ENCODE results near the gene KBTBD4.

The KBTBD4 gene

DNA sequence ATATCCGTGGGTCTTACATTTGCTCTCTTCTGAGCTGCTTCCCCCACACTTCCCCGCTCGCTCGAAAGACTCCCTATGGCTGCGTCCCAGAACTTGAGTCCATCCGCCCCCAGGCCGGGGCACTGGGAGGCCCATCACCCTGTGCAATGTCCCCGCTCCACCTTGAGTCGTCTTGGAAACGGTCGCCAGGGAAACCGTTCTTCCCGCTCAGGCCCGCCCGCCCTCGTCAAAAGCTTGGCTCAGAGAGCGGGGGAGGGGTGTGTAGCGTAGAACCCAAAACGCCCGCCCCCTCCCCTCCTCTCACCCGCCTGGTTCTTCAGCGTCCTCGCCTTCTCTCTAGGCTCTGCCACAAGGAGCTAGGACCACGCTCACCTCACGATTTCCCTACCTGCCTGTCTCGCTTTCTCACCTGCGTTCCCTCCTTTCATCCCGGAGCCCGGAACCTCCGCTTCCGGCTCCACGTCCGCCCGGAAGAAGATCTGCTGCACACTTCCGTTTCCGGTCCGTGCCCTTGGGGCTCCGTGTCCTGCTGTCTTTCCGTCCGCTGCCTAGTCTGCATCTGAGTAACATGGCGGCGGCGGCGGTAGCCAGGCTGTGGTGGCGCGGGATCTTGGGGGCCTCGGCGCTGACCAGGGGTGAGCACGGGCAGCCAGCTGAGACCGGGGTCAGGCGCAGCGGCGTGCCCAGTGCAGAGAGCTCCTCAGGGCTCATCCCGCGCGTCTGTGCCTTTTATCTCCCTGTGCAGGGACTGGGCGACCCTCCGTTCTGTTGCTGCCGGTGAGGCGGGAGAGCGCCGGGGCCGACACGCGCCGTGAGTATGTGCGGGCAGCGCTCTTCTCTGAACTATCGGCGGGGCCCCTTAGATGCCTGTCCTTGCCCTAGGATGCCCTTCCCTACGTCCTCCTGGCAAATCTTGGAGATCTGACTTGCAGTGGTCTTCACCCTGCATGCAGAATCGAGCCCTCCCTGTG lies at the start of gene KBTBD4, which contains the start of gene NDUFS3:
Gene KBTBD4, minus strand, starts transcription at position 447 of the 971 bp plus-strand sequence. Its CDS starts 19 bp downstream, at position 428.
Gene NDUFS3, plus strand, starts transcription at position 551 of the 971 bp plus-strand sequence. Its CDS starts 18 bp downstream, at position 569.
- DNase-seq = peak; percentile 82

DNA sequence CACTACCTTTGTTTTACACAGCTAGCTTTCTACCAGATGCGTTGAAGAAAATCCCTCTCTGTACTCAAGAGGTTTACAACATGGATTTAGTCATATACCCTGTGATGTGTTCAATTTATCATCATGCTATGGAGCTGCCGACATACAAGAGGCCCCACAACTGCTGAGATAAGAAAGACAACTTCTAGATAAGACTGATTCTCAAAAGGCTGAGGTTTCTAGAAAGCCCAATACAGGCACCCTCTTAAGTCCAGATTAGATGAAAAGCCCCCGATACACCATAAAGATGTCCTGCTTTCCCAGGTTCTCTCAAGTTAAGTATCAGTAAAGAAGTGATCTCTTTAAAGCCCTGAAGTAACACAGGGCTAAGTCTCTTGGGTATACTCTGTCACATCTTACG lies 49.3 kb upstream of the KBTBD4 start:
- DNase-seq = no peak

- no peak for DNase-seq
Observed at GRCh38 chr11:47626234-47626633, 47.5 kb upstream of the KBTBD4 start.

DNA sequence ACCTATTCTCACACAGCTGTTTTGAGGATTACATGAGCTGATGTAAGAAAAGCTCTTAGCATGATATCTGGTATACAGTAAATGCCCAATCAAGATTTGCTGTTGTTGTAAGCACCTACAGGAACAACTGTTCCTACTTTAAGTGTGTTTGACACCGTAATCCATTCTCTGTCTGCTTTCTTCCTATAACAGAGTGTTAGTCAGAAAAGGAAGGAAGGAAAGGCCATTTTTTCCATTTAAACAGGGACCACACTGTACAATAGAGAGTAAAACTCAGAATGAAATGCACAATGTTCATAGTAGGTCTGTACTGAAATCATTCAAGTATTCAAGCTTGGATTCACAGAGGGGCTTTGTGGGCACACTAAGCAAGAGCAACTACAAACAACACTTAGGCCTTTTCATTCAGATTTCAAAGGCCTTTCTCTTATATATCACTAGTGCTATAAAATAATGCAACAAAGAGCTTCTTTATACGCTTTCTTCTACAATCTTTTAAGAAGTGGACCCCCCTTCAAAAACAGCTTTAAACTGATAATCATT lies 42.1 kb upstream of the KBTBD4 start:
- no peak for DNase-seq

- peak; percentile 10 for DNase-seq
Observed at GRCh38 chr11:47617417-47617809, 38.6 kb upstream of the KBTBD4 start.

DNA sequence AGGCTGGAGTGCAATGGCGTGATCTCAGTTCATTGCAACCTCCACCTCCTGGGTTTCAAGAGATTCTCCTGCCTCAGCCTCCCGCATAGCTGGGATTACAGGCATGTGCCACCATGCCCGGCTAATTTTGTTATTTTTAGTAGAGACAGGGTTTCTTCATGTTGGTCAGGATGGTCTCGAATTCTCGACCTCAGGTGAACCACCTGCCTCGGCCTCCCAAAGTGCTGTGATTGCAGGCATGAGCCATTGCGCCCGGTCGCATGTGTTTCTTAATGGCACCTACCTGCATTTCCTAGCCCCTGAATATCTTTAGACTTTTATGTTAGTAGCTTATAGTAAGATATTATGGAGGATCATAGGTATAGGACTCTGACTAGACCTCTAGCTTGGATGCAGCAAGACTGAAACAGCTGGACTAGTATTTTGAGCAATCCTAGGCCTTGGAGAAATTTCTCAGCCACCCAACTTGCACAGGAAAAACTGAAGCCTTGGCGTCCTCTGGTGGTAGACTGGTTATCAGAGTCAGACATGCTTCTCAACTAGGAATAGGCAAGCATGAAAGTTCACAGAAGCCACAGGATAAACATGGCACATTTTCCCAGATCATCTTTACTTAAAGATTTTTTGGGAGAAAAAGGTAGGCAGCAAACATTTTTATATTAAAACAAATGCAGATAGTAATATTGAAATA lies 38.1 kb upstream of the KBTBD4 start:
- DNase-seq = peak; percentile 81

DNA sequence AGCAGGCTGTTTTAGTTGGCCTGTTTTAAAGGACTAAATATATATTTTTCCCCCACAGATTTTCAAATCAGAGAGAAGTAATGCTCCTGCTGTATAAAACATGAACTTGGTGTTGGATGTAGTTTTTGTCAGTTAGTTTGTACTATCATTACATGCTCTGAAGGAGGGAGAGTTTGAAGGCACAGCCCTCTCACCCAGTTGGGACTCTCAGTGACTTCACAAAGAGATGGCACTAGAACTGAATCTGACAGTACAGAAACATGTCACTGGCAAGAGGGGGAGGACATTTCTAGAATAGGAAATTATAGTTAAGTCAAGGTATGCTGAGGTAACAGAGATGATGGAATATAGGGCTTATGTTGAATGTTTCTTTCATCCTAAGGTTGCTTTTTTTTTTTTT lies 36.5 kb upstream of the KBTBD4 start:
- no peak for DNase-seq

DNA sequence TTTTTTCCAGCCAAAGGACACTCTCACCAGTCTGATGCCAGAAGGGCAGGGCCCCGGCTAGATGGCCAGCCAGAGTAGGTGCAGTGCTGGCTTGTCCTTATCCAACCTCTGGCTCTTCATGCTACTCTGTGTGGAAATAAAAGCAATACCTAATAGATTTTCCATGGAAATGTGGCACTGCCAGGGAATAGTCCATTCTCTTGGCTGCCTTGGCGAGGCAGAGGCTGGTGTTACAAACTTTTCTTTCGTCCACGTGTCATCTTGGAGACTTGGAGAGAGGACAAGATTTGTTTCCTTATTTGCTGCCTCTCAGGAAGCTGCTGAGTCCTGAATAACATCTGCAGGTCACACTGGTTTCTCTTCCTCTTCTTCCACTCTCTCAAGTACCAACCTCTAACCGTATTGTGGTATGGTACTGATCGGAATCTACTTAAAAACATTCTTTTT lies 32.6 kb upstream of the KBTBD4 start:
- DNase-seq = peak; percentile 98

DNA sequence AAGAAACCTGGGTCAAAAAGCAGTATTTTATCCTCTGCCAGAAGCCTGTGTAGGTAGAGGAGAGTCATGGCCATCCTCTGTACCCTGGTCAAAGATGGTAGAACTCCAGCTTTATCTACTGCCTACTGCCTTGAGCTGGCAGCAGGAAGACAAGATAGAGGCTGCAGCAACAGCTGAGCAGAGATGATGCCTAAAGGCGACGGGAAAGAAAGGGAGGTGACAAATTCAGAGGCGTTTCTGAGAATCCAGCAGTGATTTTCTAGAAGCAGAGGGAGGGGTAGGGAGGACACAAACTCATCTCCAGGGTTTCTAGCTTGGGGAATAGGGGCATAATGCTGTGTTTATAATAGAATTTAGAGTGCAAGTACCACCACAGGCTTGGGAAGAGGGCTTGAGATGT lies 30.9 kb upstream of the KBTBD4 start:
- no peak for DNase-seq

- no peak for DNase-seq
Observed at GRCh38 chr11:47607380-47607779, 28.6 kb upstream of the KBTBD4 start.

DNA sequence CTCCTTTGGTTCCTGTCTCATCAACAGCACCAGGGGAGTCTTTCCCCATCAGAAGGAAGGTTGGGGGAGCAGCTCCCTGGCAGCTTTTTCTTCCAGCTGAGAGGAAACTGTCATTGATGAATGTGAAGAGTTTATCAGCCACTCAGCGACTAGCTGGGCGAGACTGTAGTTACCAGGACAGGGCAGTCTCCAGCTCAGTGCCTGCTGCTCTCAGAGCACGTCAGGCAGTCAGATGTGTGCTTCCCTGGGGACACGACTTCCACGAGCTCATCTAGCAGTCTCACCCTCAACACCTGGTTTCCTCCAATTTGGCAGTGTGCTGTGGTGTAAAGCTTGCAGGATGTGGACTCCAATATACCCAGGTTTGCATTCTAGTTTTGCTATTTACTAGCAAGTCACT lies 28.0 kb upstream of the KBTBD4 start:
- no peak for DNase-seq

GRCh38 chr11:47605921-47606320 lies 27.2 kb upstream of the KBTBD4 start:
- DNase-seq = no peak

DNA sequence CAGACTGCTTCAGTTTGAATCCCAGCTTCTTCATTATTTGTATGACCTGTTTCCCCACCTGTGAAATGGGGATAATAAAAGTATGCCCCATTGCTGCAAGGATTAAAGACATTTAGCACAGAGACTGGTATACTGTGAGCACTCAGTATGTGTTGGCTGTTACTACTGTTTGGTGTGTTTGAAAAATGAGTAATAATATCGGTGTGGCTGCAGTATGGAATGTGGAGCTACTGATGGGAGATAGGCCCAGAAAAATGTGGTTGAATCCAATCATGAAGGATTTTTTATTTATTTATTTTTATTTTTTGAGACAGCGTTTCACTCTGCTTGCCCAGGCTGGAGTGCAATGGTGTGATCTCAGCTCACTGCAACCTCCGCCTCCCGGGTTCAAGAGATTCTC lies 24.5 kb upstream of the KBTBD4 start:
- no peak for DNase-seq

DNA sequence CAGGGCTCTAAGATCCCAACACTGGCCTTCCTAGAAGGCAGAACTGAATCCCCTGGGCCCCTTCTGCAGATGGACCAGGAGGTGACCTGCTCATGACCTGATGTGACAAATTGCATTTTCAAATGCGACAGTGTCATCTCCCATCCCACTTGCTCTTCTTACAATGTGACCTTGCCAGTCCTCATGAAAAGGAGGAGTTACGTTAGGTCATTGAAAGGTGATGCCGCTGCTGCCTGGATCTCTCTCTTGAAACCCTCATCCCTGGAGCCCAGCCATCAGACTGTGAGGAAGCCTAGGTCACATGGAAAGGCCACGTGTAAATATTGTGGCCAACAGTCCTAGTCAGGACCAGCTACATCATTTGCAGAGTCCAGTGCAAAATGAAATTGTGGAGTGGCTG lies 21.1 kb upstream of the KBTBD4 start:
- no peak for DNase-seq

DNA sequence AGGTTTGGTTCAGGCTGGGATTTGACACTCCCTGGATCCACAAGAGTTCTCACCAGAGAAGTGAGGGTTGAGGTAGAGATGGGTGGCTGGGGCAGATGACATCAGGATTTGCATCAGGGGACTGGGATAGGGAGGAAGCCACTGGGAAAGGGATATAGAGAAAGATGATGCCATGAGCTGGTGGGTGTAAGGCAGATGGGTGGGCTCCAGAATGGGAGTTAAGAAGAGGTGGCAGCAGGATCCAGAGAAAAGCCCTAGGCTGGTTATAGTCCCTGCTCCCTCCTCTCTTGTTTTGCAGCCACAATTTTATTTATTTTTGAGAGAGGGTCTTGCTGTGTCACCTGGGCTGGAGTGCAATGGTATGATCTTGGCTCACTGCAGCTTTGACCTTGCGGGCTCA lies 17.2 kb upstream of the KBTBD4 start:
- no peak for DNase-seq

DNA sequence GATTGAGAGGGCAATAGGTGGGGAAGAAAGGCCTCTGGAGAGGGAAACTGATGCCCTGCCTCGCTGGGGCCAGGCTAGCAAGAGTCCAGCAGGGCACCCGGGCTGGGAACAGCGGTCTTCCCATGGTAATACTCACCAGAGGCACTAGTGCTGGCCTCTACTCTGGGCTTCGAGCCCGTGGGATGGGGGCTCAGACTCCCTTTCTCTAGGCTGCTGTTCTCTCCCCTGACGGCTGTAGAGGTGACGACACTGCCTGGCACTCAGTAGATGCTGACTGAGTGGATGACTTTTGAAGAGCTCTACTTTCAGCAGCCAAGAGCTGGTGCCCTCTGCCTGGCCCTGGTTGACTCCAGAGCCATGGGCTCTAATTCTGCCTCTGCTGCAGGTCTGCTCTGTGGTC lies 16.3 kb upstream of the KBTBD4 start:
- DNase-seq = no peak

GRCh38 chr11:47593934-47594855 lies 15.4 kb upstream of the KBTBD4 start, which contains the start of gene C1QTNF4:
TSS of gene C1QTNF4 (minus strand) at chr11:47594411. CDS start at chr11:47590810, 3,601 bp downstream.
- DNase-seq = no peak

- no peak for DNase-seq
Observed at GRCh38 chr11:47593492-47593933, 14.7 kb upstream of the KBTBD4 start.

- no peak for DNase-seq
Observed at GRCh38 chr11:47592970-47593369, 14.2 kb upstream of the KBTBD4 start.

DNA sequence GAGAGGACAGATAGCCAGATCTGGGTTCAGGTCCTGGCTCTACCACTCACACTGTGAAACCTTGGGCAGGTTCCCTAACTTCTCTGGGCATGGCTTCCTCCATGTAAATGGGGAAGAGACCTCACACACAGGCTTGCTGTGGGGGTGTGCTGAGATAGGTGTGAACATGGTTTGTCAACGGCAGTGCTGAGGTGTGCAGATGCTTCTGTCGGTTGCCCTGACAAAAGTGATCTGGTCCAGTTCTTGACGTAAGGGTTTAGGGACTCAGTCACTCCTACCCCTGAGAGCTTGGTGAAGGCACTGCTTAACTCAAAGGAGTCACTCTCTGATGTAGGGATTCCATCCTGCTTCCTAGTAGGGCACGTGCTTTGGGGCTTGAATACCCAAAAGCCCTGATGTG lies 13.5 kb upstream of the KBTBD4 start:
- peak; percentile 47 for DNase-seq

DNA sequence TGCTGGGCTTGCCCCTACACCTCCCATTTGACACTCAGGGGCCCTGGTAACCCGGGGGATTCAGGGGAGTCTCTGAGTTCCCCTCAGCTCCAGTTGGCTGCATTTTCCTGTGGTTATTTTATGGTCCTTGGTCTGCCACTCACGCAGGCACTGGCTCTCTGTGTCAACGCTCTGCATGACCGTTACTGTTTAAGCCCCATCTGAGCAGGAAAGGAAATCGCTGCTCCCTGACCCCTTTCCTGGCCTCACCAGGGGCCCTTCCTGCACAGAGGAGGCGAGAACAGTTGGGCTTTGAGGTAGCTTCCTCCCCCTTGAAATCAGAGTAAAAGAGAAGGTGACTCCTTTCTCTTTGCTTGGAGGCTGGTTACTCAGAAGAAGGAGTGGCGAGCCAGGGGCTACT lies 13.0 kb upstream of the KBTBD4 start:
- DNase-seq = peak; percentile 86
